Caco-2 (cell line): ENCODE data around the gene TSPAN4. TPM values are rescaled to one million over a fixed set of nuclear protein-coding genes. Genes with fewer than 3 reads are reported as not detected.

Experiments
- BruUV-seq: library from RNA; stranded (reverse); fragments of 400-500 nt; replicated peaks from 2 replicates; lab custom pipeline; 2021; lab: Mats Ljungman, UMichigan
- CTCF ChIA-PET: fragments of 300-600 bp; sonication (Branson Sonifier 250); formaldehyde crosslinking; loops from one replicate; lab custom pipeline; 2022; ENCODE audit warnings: antibody characterized with exemption; lab: Charles Lee
- POLR2A ChIA-PET: fragments of 300-600 bp; sonication (Branson Sonifier 250); formaldehyde crosslinking; loops from one replicate; lab custom pipeline; 2022; ENCODE audit warnings: antibody characterized with exemption; lab: Charles Lee
- DNase-seq, 2 experiments: peaks; one replicate each; pipeline versions ENCODE4 v3.0.0 to v3.0.0-alpha.2; 2020 to 2022
- H3K27me3 ChIP-seq: replicated peaks from 2 replicates; pipeline ENCODE4 v1.6.0; 2011; ENCODE audit warnings: low read length; ENCODE audit not compliant: control insufficient read depth, insufficient read depth
- H3K36me3 ChIP-seq: 2 replicates; pipeline ENCODE4 v1.5.1; 2011; ENCODE audit warnings: low read length; ENCODE audit not compliant: control insufficient read depth, insufficient read depth
- H3K4me1 ChIP-seq: fragments of 250-450 bp; sonication (Bioruptor Pico); 2 replicates; pipeline ENCODE4 v1.5.1; 2020; ENCODE audit warnings: mild to moderate bottlenecking
- H3K4me3 ChIP-seq: 2 replicates; pipeline ENCODE4 v1.5.1; 2011; ENCODE audit warnings: low read depth, mild to moderate bottlenecking, control low read depth, low read length
- H3K9me3 ChIP-seq: fragments of 250-450 bp; sonication (Bioruptor Pico); 2 replicates; pipeline ENCODE4 v1.5.1; 2020; ENCODE audit warnings: mild to moderate bottlenecking, moderate library complexity
- H3K27ac Mint-ChIP-seq: one replicate; pipeline ENCODE4 v1.8.0; 2022; ENCODE audit warnings: mixed read lengths; ENCODE audit not compliant: unreplicated experiment
- H3K27me3 Mint-ChIP-seq: one replicate; pipeline ENCODE4 v1.8.0; 2022; ENCODE audit warnings: mixed read lengths; ENCODE audit not compliant: insufficient read depth, unreplicated experiment
- H3K36me3 Mint-ChIP-seq: one replicate; pipeline ENCODE4 v1.8.0; 2022; ENCODE audit warnings: mild to moderate bottlenecking, mixed read lengths; ENCODE audit not compliant: insufficient read depth, unreplicated experiment
- H3K4me1 Mint-ChIP-seq: one replicate; pipeline ENCODE4 v1.8.0; 2022; ENCODE audit warnings: low read depth, mixed read lengths; ENCODE audit not compliant: unreplicated experiment
- H3K4me3 Mint-ChIP-seq: one replicate; pipeline ENCODE4 v1.8.0; 2022; ENCODE audit warnings: mild to moderate bottlenecking, moderate library complexity, mixed read lengths; ENCODE audit not compliant: unreplicated experiment
- H3K9me3 Mint-ChIP-seq: one replicate; pipeline ENCODE4 v1.8.0; 2022; ENCODE audit warnings: mixed read lengths; ENCODE audit not compliant: unreplicated experiment
- CTCF ChIP-seq, 2 experiments: fragments of 200-600 bp in 1 of 2; IDR thresholded peaks; 1 replicate in 1 of 2; 2 replicates in 1 of 2; pipeline versions ENCODE4 v1.5.1 to v1.8.0; 2011 to 2022; ENCODE audit warnings: antibody characterized with exemption in 1 of 2, control low read depth in 1 of 2, inconsistent platforms in 1 of 2, low read depth in 1 of 2, low read length in 1 of 2, mild to moderate bottlenecking in 1 of 2, moderate library complexity in 1 of 2; ENCODE audit not compliant: insufficient read depth in 1 of 2, severe bottlenecking in 1 of 2, unreplicated experiment in 1 of 2
- intact Hi-C: fragments of 100-400 bp; cut with micrococcal nuclease; formaldehyde crosslinking; loops from one replicate; pipeline ENCODE4 v1.10.0; 2022; ENCODE audit not compliant: unreplicated experiment
- total RNA-seq: library from RNA; stranded (reverse); gene quantifications from 2 replicates; pipeline ENCODE4 v1.2.3, GENCODE V29; 2022

The TSPAN4 gene
- total RNA-seq, 1 experiment from 2014 or later = 95.9 TPM

GRCh38 chr11:824942-825341 is 17.7 kb upstream of the TSPAN4 start:
- H3K4me3 ChIP-seq = no peak overlapping the region
- BruUV-seq = no TSS peak
- Mint-ChIP-seq H3K27me3 (no peaks in the 10 kb centered on the region), H3K4me1 (peaks cover 13% of the 10 kb centered on the region), H3K4me3 (no peak overlapping the region), H3K27ac (peak overlapping the region; percentile 8), H3K9me3 (no peaks in the 10 kb centered on the region), H3K36me3 (peaks cover 41% of the 10 kb centered on the region)
- H3K9me3 ChIP-seq = no peaks in the 10 kb centered on the region
- ChIA-PET POLR2A (no interaction called here), CTCF (no interaction called here)
- intact Hi-C loops = no loop called here
- DNase-seq = no peak
- peaks cover 49% of the 10 kb centered on the region for H3K4me1 ChIP-seq
- no peak for TF ChIP-seq CTCF (IDR thresholded peaks at IDR 0.05; ENCODE audit: insufficient read depth in 1 of 2, low read depth in 1 of 2, low read length in 1 of 2, severe bottlenecking in 1 of 2, unreplicated experiment in 1 of 2)
- H3K27me3 ChIP-seq = no peaks in the 10 kb centered on the region
- H3K36me3 ChIP-seq = peaks cover 2% of the 10 kb centered on the region

GRCh38 chr11:825366-826226 is 17.1 kb upstream of the TSPAN4 start:
- no peaks in the 10 kb centered on the region for H3K27me3 Mint-ChIP-seq
- CTCF ChIA-PET = no interaction called here
- H3K27ac Mint-ChIP-seq = peak overlapping the region; percentile 8
- Histone ChIP-seq H3K4me3 (no peak overlapping the region), H3K36me3 (peaks cover 2% of the 10 kb centered on the region), H3K4me1 (peaks cover 45% of the 10 kb centered on the region), H3K9me3 (no peaks in the 10 kb centered on the region), H3K27me3 (no peaks in the 10 kb centered on the region)
- H3K4me3 Mint-ChIP-seq = no peak overlapping the region
- no TSS peak for BruUV-seq
- DNase-seq = no peak
- intact Hi-C loops = no loop called here
- no peak for TF ChIP-seq CTCF (IDR thresholded peaks at IDR 0.05; ENCODE audit: insufficient read depth in 1 of 2, low read depth in 1 of 2, low read length in 1 of 2, severe bottlenecking in 1 of 2, unreplicated experiment in 1 of 2)
- POLR2A ChIA-PET = no interaction called here
- no peaks in the 10 kb centered on the region for H3K9me3 Mint-ChIP-seq
- H3K36me3 Mint-ChIP-seq = peaks cover 41% of the 10 kb centered on the region
- peaks cover 13% of the 10 kb centered on the region for H3K4me1 Mint-ChIP-seq

GRCh38 chr11:826227-826621 is 16.4 kb upstream of the TSPAN4 start:
- H3K4me3 Mint-ChIP-seq = peak overlapping the region; percentile 88
- intact Hi-C loops = no loop called here
- no peaks in the 10 kb centered on the region for H3K9me3 Mint-ChIP-seq
- DNase-seq = no peak
- no peak overlapping the region for H3K27ac Mint-ChIP-seq
- Histone ChIP-seq H3K27me3 (no peaks in the 10 kb centered on the region), H3K4me3 (no peak overlapping the region; the same call in 1 of the 2 replicates), H3K4me1 (peaks cover 39% of the 10 kb centered on the region), H3K9me3 (no peaks in the 10 kb centered on the region), H3K36me3 (no peaks in the 10 kb centered on the region; the same call in 1 of the 2 replicates)
- H3K36me3 Mint-ChIP-seq = peaks cover 35% of the 10 kb centered on the region
- TSS peak; percentile 41 for BruUV-seq
- peaks cover 13% of the 10 kb centered on the region for H3K4me1 Mint-ChIP-seq
- H3K27me3 Mint-ChIP-seq = no peaks in the 10 kb centered on the region
- TF ChIP-seq CTCF (IDR thresholded peaks at IDR 0.05; ENCODE audit: insufficient read depth in 1 of 2, low read depth in 1 of 2, low read length in 1 of 2, severe bottlenecking in 1 of 2, unreplicated experiment in 1 of 2) = no peak
- ChIA-PET POLR2A (no interaction called here), CTCF (no interaction called here)
